Erythroblast (primary cell): ENCODE measurements around the gene CGB1.

Experiments
- GATA1 ChIP-seq: IDR thresholded peaks from 2 replicates; pipeline ENCODE4 v1.6.1; 2011; ENCODE audit warnings: low read depth, mild to moderate bottlenecking, control low read depth, low read length, moderate library complexity
- POLR2A ChIP-seq: IDR thresholded peaks from 2 replicates; pipeline ENCODE4 v1.6.1; 2011; ENCODE audit warnings: mild to moderate bottlenecking, low read length

DNA sequence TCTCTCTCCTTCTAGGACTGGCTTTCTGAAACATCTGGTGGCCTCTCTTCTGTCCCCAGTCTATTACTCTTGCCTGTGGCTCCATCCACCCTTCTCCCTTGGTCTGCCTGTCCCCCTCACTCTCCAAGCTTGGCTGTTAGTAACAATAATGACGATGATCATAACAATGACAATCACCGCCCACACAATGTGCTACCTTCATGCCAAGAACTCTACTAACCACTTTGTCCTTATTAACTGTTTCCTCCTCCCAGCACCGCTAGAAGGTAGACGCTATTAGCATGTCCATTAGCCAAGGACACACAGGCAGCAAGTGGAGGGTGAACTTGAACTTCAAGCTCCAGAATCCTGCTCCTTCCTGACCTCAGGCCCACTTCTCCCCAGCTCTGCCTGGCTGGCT, 46.3 kb downstream of the CGB1 start:
- TF ChIP-seq POLR2A (no peak), GATA1 (no peak)
